Naive thymus-derived CD8-positive, alpha-beta T cell (primary cell): ENCODE data around the gene SUMO4. TPM values are rescaled to one million over a fixed set of nuclear protein-coding genes. Genes with fewer than 3 reads are reported as not detected.
"Not testable (repeated sequence)": the region's sequence is repeated elsewhere in the genome, so short reads cannot be mapped to it uniquely, and the experiment has no call there.

Experiments used
- ATAC-seq, 2 donors: fragments of 150-1000 bp; cut with Tn5 transposase in 1 of 2; sonication (Bioruptor Pico), chemical (Tn5 transposase) in 1 of 2; 1 replicate in 1 of 2; 2 replicates in 1 of 2; pipeline ENCODE4 v1.10.0; 2021; ENCODE audit warnings: mild to moderate bottlenecking in 2 of 2, moderate library complexity in 2 of 2
- POLR2A ChIA-PET: fragments of 350-600 bp; sonication (Branson Sonifier 250); formaldehyde crosslinking; loops from one replicate; lab custom pipeline; 2021; ENCODE audit warnings: antibody characterized with exemption; lab: Charles Lee
- DNase-seq, 10 donors: peaks; one replicate each; pipeline versions ENCODE4 v3.0.0 to v3.0.0-alpha.2; 2020 to 2022
- H3K27ac Mint-ChIP-seq, 10 donors: one replicate each; pipeline ENCODE4 v1.8.0; 2020 to 2022; ENCODE audit warnings: mild to moderate bottlenecking in 10 of 10, mixed read lengths in 10 of 10, moderate library complexity in 4 of 10, inconsistent platforms in 1 of 10
- H3K27me3 Mint-ChIP-seq, 5 donors: one replicate each; pipeline ENCODE4 v1.8.0; 2021 to 2022; ENCODE audit warnings: mixed read lengths in 5 of 5
- H3K36me3 Mint-ChIP-seq, 3 donors: one replicate each; pipeline ENCODE4 v1.8.0; 2020 to 2022; ENCODE audit warnings: mixed read lengths in 3 of 3, mild to moderate bottlenecking in 2 of 3, inconsistent platforms in 1 of 3
- H3K4me1 Mint-ChIP-seq, 4 donors: one replicate each; pipeline ENCODE4 v1.8.0; 2021 to 2022; ENCODE audit warnings: mixed read lengths in 4 of 4
- H3K4me3 Mint-ChIP-seq, 10 donors: one replicate each; pipeline ENCODE4 v1.8.0; 2020 to 2022; ENCODE audit warnings: mild to moderate bottlenecking in 10 of 10, mixed read lengths in 10 of 10, moderate library complexity in 6 of 10, inconsistent platforms in 1 of 10
- H3K9me3 Mint-ChIP-seq, 9 donors: one replicate each; pipeline ENCODE4 v1.8.0; 2020 to 2022; ENCODE audit warnings: mixed read lengths in 9 of 9, mild to moderate bottlenecking in 3 of 9, inconsistent platforms in 1 of 9, moderate library complexity in 1 of 9
- polyA plus RNA-seq, 3 donors: library from polyadenylated mRNA; unstranded; fragments of 300-500 nt; fragmentation: Illumina TruSeq; gene quantifications; one replicate each; pipeline ENCODE4 v1.2.3, GENCODE V29; 2021
- total RNA-seq, 8 experiments: library from RNA in 2 of 8; stranded (reverse) in 2 of 8; gene quantifications; one replicate each; pipeline ENCODE4 v1.2.3 and lab custom pipeline; 2021 to 2026

The SUMO4 gene
- total and polyA plus RNA-seq, 5 experiments from 2014 or later = 0.30 to 6.0 (median 0.80) TPM

DNA sequence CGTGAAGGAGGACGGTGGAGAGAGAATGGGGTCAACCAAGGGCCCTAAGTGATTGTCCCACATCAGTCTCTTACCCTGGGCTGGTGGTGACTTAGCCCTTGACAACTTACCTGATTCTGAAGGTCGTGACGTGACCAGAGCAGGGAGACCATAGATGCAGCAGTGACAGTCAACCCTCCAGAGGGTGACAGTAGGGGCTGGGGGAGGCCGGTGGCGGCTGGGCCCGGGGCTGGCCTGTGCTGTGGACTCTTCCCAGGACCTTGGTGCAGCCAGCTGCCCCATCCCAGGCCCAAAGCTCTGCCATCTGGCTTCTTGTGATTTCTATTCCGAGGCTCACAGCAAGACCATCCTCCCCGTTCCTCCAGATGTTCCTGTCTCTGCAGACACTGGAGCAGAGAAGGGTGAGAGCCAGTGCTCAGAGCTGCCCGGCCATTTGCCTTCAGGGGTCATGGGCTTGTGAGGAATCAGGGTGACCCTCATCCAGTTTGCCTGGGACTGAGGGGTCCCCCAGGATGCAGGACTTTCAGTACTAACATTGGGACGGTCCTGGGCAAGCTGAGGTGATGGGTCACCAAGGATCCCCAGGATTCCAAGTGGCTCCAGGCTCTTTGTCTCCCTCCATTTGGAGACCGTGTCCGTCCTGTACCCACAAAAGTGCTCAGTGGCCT is 36.0 kb downstream of the SUMO4 start:
- peak overlapping the region in 1 of 10 donors; percentile 43 for H3K27ac Mint-ChIP-seq
- peaks cover 4 to 22% (median 11%) of the 10 kb centered on the region in 4 donors for H3K4me1 Mint-ChIP-seq
- POLR2A ChIA-PET = no interaction called here
- no peak overlapping the region for H3K4me3 Mint-ChIP-seq
- no peaks in the 10 kb centered on the region for H3K27me3 Mint-ChIP-seq
- ATAC-seq (no peak), DNase-seq (no peak)
- H3K9me3 Mint-ChIP-seq = no peaks in the 10 kb centered on the region
- H3K36me3 Mint-ChIP-seq = no peaks in the 10 kb centered on the region

DNA sequence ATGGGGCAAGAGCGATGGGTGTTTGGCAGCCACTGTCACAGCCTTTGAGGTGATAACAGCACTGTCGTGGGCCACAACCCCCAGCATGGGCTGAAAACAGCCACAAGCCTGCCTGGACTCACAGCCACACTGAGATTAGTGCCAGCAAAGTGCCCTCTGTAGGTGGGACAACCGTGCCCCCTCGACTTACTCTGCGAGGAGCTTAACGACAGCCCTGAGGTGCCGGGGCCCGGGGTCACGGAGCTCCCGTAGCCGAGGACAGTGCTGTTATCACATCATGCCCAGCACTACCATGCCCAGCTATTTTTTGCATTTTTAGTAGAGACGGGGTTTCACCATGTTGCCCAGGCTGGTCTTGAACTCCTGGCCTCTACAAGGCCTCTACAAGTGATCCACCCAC is 36.6 kb downstream of the SUMO4 start:
- DNase-seq (no peak), ATAC-seq (no peak)
- H3K27ac Mint-ChIP-seq = no peak overlapping the region
- H3K4me1 Mint-ChIP-seq = peaks cover 4 to 22% (median 11%) of the 10 kb centered on the region in 4 donors
- POLR2A ChIA-PET = no interaction called here
- no peaks in the 10 kb centered on the region for H3K36me3 Mint-ChIP-seq
- no peaks in the 10 kb centered on the region for H3K27me3 Mint-ChIP-seq
- H3K9me3 Mint-ChIP-seq = no peaks in the 10 kb centered on the region
- H3K4me3 Mint-ChIP-seq = no peak overlapping the region

DNA sequence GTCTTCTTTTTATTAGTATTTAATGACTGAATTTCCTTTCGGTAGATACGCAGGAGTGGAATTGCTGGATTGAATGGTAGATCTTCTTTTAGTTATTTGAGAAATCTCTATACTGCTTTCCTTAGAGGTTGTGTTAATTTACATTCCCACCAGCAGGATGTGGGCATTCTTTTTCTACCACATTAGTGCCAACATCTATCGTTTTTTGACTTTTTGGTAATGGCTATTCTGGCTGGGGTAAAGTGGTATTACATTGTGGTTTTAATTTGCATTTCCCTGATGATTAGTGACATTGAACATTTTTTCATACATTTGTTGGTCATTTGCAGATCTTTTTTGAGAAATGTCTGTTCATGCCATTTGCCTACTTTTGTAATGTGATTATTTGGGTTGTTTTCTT is 37.1 kb downstream of the SUMO4 start:
- H3K27me3 Mint-ChIP-seq = no peaks in the 10 kb centered on the region
- no peak overlapping the region for H3K4me3 Mint-ChIP-seq
- H3K27ac Mint-ChIP-seq = no peak overlapping the region
- H3K9me3 Mint-ChIP-seq = no peaks in the 10 kb centered on the region
- no peaks in the 10 kb centered on the region for H3K36me3 Mint-ChIP-seq
- ATAC-seq (no peak), DNase-seq (no peak)
- POLR2A ChIA-PET = no interaction called here
- peaks cover 4 to 18% (median 9%) of the 10 kb centered on the region in 4 donors for H3K4me1 Mint-ChIP-seq

DNA sequence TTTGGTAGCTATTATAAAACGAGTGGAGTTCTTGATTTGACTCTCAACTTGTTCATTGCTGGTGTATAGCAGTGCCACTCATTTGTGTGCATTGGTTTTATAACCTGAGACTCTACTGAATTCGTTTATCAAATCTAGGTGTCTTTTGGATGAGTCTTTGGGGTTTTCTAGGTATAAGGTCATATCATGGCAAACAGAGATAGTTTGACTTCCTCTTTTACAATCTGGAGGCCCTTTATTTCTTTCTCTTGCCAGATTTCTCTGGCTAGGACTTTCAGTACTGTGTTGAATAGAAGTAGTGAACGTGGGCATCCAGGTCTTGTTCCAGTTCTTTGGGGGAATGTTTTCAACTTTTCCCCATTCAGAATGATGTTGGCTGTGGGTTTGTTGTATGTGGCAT is 38.8 kb downstream of the SUMO4 start:
- no peaks in the 10 kb centered on the region for H3K27me3 Mint-ChIP-seq
- H3K9me3 Mint-ChIP-seq = no peaks in the 10 kb centered on the region
- no peak overlapping the region for H3K4me3 Mint-ChIP-seq
- no peaks in the 10 kb centered on the region for H3K36me3 Mint-ChIP-seq
- ATAC-seq (no peak), DNase-seq (no peak)
- peaks cover 4 to 17% (median 9%) of the 10 kb centered on the region in 4 donors for H3K4me1 Mint-ChIP-seq
- POLR2A ChIA-PET = interaction anchor here (0.7 kb wide), 1 partner anchor 19 kb away, joined by 3 read pairs; no protein-coding TSS in a partner anchor
- H3K27ac Mint-ChIP-seq = peak overlapping the region in 2 of 10 donors; percentile 39 to 47

DNA sequence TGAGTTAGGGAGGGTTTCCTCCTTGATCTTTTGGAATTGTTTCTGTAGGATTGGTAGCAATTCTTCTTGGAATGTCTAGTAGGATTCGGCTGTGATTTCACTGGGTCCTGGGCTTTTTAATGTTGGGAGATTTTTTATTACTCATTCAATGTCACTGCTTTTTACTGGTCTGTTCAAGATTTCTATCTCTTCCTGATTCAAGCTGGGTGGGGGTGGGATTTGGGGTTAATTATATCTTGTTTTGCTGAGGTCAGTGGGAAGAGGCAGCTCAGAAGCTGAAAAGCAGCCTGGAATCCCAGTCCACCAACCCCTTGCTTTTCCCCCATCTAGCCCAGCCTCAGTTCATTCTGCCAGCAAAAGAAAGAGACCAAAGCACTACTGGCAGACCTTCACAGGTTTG is 39.6 kb downstream of the SUMO4 start:
- H3K4me3 Mint-ChIP-seq = no peak overlapping the region
- POLR2A ChIA-PET = no interaction called here

DNA sequence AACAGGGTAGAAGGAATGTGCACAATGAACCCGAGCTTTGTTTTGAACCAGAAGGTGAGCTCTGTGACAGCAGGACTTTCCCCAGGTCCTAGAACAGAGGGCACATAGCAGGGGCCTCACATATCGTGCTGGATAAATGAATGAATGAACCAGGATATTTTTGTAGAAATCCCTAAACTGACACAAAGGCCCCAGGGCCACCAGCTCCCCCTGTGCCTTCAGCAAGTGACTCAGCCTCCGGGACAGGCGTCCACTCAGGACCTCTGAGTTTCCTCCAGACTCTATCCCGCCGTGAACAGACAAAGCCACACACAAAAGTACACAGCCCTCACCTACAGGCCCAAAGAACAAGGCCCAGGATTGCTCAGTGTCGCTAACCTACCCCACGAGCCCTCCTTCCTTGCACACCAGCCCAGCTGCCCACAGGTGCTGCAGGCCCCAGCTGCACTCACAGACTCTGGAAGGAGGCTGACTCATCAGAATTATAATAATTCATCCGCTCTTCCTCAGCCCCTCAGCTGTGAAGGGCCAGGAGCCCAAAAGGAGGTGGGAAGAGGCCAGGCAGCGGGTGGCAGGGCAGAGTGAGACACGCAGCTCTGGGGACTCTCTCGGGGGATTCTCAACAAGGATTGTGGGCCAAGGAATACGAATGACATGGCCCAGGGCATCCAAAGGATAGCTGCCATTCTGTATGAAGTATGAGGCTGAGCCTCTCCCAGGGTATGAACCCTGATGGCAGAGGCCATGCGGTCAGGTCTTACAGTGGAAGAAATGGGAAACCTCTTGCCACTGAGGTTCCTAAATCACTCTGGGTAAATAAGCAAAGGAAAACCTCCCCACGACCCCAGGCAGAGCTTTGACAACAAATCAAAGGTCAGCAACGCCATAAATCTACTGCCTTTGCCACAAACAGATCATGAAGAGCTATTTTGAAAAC is 40.9 kb downstream of the SUMO4 start:
- Mint-ChIP-seq H3K27me3 (no peaks in the 10 kb centered on the region), H3K4me3 (no peak overlapping the region), H3K27ac (peak overlapping the region in 2 of 10 donors; percentile 6 to 40), H3K4me1 (peaks cover 4 to 17% (median 9%) of the 10 kb centered on the region in 4 donors), H3K36me3 (no peaks in the 10 kb centered on the region), H3K9me3 (no peaks in the 10 kb centered on the region)
- ATAC-seq (no peak), DNase-seq (no peak)
- POLR2A ChIA-PET = no interaction called here

More for the DNA sequence above, 39.6 kb downstream of the SUMO4 start:
- DNase-seq = no peak
- H3K36me3 Mint-ChIP-seq = no peaks in the 10 kb centered on the region
- no peaks in the 10 kb centered on the region for H3K9me3 Mint-ChIP-seq
- peaks cover 4 to 17% (median 9%) of the 10 kb centered on the region in 4 donors for H3K4me1 Mint-ChIP-seq
- H3K27me3 Mint-ChIP-seq = no peaks in the 10 kb centered on the region
- ATAC-seq = no peak
- H3K27ac Mint-ChIP-seq = peak overlapping the region in 1 of 10 donors; percentile 45

DNA sequence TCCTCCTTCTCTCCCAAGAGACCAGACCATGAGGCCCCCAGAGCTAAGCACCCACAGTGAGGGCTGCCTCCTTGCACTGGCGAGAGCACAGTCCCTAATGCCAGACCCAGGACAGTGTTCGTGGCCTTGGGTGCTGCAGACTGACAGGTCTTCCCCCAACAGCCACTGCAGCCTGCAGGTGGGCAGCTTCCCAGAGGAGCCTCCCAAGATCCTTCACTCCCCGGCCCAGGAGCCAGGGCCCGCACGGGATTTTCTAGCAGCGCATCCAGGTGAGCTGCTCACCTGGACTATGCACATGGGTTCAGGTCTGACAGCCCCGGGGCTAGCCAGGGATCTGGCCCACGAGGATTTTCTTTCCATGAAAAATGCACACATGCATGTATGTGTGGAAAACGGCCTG is 41.7 kb downstream of the SUMO4 start:
- DNase-seq (no peak), ATAC-seq (no peak)
- Mint-ChIP-seq H3K4me1 (peaks cover 4 to 17% (median 9%) of the 10 kb centered on the region in 4 donors), H3K36me3 (no peaks in the 10 kb centered on the region), H3K27me3 (no peaks in the 10 kb centered on the region), H3K4me3 (no peak overlapping the region), H3K9me3 (no peaks in the 10 kb centered on the region), H3K27ac (no peak overlapping the region)
- POLR2A ChIA-PET = no interaction called here

DNA sequence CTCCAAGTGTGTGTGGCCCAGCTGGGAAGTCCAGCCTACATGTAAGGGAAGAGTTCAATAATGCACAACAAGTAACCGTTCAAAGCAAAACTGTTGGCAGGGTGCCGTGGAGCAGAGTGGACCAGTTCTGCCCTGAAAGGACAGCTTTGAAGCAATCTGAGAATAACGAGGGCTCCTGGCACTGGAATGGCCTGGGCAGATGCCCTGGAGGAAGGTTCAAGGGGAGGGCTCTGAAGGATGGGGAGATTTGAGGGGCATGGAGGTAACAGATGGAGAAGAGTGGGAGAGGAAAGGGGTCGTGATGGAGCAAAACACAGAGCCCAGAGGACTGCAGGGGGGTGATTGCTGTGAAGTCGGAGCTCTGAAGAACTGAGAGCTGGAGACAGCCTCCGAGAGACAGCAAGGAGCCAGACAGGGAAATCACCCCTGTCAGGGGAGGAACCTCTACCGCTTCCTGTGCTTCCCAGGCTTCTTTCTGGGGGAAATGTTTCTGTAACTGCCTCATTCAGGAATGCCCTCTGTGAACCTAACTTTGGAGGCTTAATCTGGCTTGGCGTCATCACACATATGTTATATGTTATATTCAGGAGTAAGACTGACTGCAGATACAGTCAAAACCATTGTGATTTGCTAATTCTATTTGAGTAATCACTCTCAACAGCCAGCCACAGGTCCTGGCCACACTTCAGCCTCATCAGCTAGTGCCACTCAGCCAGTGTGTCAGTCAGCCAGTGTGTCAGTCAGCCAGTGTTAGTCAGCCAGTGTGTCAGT is 43.5 kb downstream of the SUMO4 start:
- Mint-ChIP-seq H3K36me3 (peaks cover 0 to 2% (median 0%) of the 10 kb centered on the region in 3 donors), H3K27ac (peak overlapping the region in 2 of 10 donors; percentile 8 to 38), H3K9me3 (no peaks in the 10 kb centered on the region), H3K4me3 (no peak overlapping the region), H3K27me3 (no peaks in the 10 kb centered on the region), H3K4me1 (peaks cover 0 to 8% (median 0%) of the 10 kb centered on the region in 4 donors)
- ATAC-seq (no peak), DNase-seq (no peak)
- POLR2A ChIA-PET = no interaction called here

DNA sequence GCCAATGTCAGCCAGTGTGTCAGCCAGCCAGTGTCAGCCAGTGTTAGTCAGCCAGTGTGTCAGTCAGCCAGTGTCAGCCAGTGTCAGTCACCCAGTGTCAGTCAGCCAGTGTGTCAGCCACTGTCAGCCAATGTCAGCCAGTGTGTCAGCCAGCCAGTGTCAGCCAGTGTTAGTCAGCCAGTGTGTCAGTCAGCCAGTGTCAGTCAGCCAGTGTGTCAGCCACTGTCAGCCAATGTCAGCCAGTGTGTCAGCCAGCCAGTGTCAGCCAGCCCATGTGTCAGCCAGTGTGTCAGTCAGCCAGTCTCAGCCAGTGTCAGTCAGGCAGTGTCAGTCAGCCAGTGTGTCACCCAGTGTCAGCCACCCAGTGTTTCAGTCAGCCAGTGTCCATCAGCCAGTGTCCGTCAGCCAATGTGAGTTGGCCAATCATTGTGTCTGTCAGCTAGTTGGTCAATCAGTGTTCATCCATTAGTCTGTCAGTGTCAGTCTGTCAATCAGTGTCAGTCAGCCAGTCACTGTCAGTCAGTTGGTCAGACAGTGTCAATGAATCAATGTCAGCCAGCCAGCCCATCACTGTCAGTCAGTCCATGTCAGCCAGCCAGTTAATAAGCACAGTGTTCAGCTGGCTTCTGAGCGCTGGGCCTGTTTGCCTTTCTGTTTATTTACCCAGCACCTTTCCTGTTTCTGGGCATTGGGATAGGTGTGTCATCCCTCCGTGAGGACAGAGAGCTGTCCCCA is 44.5 kb downstream of the SUMO4 start:
- H3K4me3 Mint-ChIP-seq, H3K36me3 Mint-ChIP-seq, H3K9me3 Mint-ChIP-seq, POLR2A ChIA-PET, DNase-seq, H3K27me3 Mint-ChIP-seq, H3K4me1 Mint-ChIP-seq: not testable (repeated sequence)
- ATAC-seq = peak in 1 of 2 donors; percentile 5
- H3K27ac Mint-ChIP-seq = peak overlapping the region in 1 of 10 donors; percentile 7

DNA sequence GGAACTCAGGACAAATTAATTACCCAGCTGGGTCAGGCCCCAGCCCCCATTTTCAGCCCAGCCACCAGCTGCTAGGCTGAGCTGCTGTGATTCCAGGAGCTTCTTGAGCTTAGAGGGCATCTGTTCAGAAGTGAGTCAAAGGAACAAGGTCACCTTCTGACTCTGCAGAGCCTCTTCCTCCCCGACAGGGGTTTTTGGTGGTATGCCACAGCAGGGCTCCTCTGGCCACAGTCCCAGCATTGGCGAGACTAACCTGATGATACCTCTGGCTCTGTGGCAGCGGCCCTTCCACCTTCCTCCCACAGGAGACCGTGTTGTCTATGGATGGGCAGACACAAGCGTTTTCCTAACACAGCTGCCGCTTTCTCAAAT is 45.0 kb downstream of the SUMO4 start:
- ATAC-seq (peak in 1 of 2 donors; percentile 10), DNase-seq (no peak)
- POLR2A ChIA-PET = no interaction called here
- no peaks in the 10 kb centered on the region for H3K9me3 Mint-ChIP-seq
- H3K4me3 Mint-ChIP-seq = no peak overlapping the region
- peaks cover 0 to 4% (median 0%) of the 10 kb centered on the region in 5 donors for H3K27me3 Mint-ChIP-seq
- H3K27ac Mint-ChIP-seq = no peak overlapping the region
- peaks cover 0 to 6% (median 3%) of the 10 kb centered on the region in 4 donors for H3K4me1 Mint-ChIP-seq
- H3K36me3 Mint-ChIP-seq = peaks cover 0 to 2% (median under 1%) of the 10 kb centered on the region in 3 donors

DNA sequence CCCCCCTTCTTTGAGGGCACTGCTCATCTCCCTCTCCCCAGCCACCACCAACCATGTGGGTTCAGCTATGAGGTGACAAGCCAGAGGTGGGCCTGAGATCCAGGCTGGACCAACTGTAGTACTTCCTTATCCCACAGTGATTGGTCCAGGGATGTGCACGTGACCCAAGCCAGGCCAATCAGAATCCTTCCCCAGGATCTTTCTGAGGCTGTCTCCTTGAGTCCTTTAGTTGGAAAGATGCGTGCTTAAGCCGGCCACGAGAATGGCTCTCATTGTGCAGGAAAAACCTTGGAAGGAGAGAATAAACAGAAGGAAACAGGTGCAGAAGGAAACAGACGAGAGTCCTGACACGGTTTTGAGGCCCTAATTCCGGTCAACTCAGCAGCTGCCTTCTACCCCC is 45.5 kb downstream of the SUMO4 start:
- POLR2A ChIA-PET = interaction anchor here (0.5 kb wide), 1 partner anchor 330 kb away, joined by 3 read pairs; no protein-coding TSS in a partner anchor
- peak in 1 of 2 donors; percentile 19 for ATAC-seq

More for the DNA sequence above, 45.5 kb downstream of the SUMO4 start:
- Mint-ChIP-seq H3K27me3 (peaks cover 0 to 4% (median 0%) of the 10 kb centered on the region in 5 donors), H3K36me3 (peaks cover 0 to 3% (median 2%) of the 10 kb centered on the region in 3 donors), H3K27ac (peak overlapping the region in 1 of 10 donors; percentile 13), H3K4me1 (peaks cover 0 to 9% (median 5%) of the 10 kb centered on the region in 4 donors), H3K9me3 (no peaks in the 10 kb centered on the region), H3K4me3 (no peak overlapping the region)
- no peak for DNase-seq
